Measurements from ENCODE around the gene ZBTB43.

DNA sequence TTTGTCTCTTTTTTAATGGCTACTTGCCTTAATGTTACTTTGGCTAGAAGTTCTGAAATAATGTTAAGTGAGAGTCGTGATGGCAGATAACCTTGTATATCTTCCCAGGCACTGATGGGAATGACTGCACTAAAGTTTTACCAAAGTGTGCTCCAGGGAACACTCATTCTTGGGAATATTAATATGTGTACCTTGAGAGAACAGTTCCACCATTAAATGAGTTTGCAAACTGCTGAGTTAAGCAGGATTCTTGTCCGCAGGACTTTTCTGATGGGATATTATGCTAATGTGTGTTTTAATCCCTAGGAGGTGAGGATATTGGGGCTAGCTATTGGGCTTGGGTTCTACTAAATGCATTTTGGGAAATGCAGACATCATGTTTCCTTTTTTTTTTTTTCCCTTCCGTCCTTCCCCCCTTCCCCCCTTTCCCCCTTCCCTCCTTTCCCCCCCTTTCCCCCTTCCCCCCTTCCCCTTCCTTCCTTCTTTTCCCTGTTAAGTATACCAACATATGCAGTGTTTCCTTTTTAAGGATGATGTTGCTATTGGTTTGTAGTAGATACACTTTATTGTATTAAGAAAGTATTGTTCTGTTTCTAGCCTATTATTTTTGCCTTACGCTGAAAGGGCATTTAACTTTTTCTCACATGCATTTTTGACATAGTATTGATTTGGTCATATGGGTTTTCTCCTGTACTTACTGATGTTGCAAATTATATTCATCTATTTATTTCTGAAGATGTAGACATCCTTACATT lies 71.1 kb downstream of the ZBTB43 start:
- TF ChIP-seq, protein P1, sequence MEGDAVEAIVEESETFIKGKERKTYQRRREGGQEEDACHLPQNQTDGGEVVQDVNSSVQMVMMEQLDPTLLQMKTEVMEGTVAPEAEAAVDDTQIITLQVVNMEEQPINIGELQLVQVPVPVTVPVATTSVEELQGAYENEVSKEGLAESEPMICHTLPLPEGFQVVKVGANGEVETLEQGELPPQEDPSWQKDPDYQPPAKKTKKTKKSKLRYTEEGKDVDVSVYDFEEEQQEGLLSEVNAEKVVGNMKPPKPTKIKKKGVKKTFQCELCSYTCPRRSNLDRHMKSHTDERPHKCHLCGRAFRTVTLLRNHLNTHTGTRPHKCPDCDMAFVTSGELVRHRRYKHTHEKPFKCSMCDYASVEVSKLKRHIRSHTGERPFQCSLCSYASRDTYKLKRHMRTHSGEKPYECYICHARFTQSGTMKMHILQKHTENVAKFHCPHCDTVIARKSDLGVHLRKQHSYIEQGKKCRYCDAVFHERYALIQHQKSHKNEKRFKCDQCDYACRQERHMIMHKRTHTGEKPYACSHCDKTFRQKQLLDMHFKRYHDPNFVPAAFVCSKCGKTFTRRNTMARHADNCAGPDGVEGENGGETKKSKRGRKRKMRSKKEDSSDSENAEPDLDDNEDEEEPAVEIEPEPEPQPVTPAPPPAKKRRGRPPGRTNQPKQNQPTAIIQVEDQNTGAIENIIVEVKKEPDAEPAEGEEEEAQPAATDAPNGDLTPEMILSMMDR (conservative IDR thresholded peaks at IDR 0.05; ENCODE audit: low read depth, low read length) = no peak
- no peak for TF ChIP-seq EZH2 (IDR thresholded peaks at IDR 0.05; ENCODE audit: borderline replicate concordance, low read depth, low read length, poor library complexity, severe bottlenecking)

All from A673 (cell line).